HEK293 (cell line): ENCODE results near the gene ILF3.

Experiments
- CTCF ChIA-PET: fragments of 350-600 bp; formaldehyde crosslinking; extraction: SDS; loops from one replicate; lab custom pipeline; 2021; ENCODE audit warnings: antibody characterized with exemption; lab: Yijun Ruan, JAX
- POLR2A ChIA-PET: fragments of 300-600 bp; formaldehyde crosslinking; extraction: SDS; loops from one replicate; lab custom pipeline; 2020; ENCODE audit warnings: antibody characterized with exemption, inconsistent platforms; lab: Yijun Ruan, JAX
- H3K27ac ChIP-seq: fragments of 200-500 bp; sonication (Bioruptor generic); 2 replicates; pipeline ENCODE4 v1.5.1; 2014; ENCODE audit warnings: low read depth, low read length, control low read depth, inconsistent platforms; ENCODE audit errors: extremely low read depth
- H3K36me3 ChIP-seq, 2 experiments: fragments of 200-500 bp in 1 of 2; sonication (Bioruptor generic) in 1 of 2; 1 replicate in 1 of 2; 2 replicates in 1 of 2; pipeline ENCODE4 v1.5.1; 2014 to 2017; ENCODE audit warnings: inconsistent platforms in 2 of 2, low read length in 2 of 2; ENCODE audit not compliant: control insufficient read depth in 2 of 2, insufficient read depth in 1 of 2
- H3K4me1 ChIP-seq: fragments of 200-500 bp; sonication (Bioruptor generic); 2 replicates; pipeline ENCODE4 v1.5.1; 2014; ENCODE audit warnings: mild to moderate bottlenecking, low read length, inconsistent platforms; ENCODE audit not compliant: control insufficient read depth, insufficient read depth
- H3K4me3 ChIP-seq: 2 replicates; pipeline ENCODE4 v1.5.1; 2011; ENCODE audit warnings: low read depth, mild to moderate bottlenecking, control low read depth, low read length, moderate library complexity
- H3K9me3 ChIP-seq: fragments of 200-500 bp; sonication (Bioruptor generic); 2 replicates; pipeline ENCODE4 v1.5.1; 2014; ENCODE audit warnings: low read depth, low read length, inconsistent platforms; ENCODE audit not compliant: control insufficient read depth, insufficient read depth
- ATF2 ChIP-seq: fragments of 450-650 bp; formaldehyde crosslinking; IDR thresholded peaks from 2 replicates; pipeline ENCODE4 v1.5.1; 2016; ENCODE audit warnings: missing biosample characterization, missing genetic modification characterization, low read depth
- INSM2 ChIP-seq: fragments of 450-650 bp; formaldehyde crosslinking; IDR thresholded peaks from 2 replicates; pipeline ENCODE4 v1.5.1; 2016; ENCODE audit warnings: missing biosample characterization, missing genetic modification characterization
- PRDM10 ChIP-seq: fragments of 450-650 bp; formaldehyde crosslinking; IDR thresholded peaks from 2 replicates; pipeline ENCODE4 v1.5.1; 2016; ENCODE audit warnings: missing biosample characterization, missing genetic modification characterization
- RBAK ChIP-seq: fragments of 450-650 bp; formaldehyde crosslinking; IDR thresholded peaks from 2 replicates; pipeline ENCODE4 v1.5.1; 2016; ENCODE audit warnings: missing biosample characterization, missing genetic modification characterization
- SALL2 ChIP-seq: fragments of 450-650 bp; formaldehyde crosslinking; IDR thresholded peaks from 2 replicates; pipeline ENCODE4 v1.5.0; 2017; ENCODE audit warnings: missing biosample characterization, mild to moderate bottlenecking, missing genetic modification characterization, borderline replicate concordance
- ZBTB20 ChIP-seq: fragments of 450-650 bp; formaldehyde crosslinking; IDR thresholded peaks from 2 replicates; pipeline ENCODE4 v1.5.1; 2016; ENCODE audit warnings: missing biosample characterization, missing genetic modification characterization
- ZBTB48 ChIP-seq: fragments of 450-650 bp; formaldehyde crosslinking; IDR thresholded peaks from 2 replicates; pipeline ENCODE4 v1.5.1; 2016; ENCODE audit warnings: missing biosample characterization, missing genetic modification characterization
- ZNF133 ChIP-seq: fragments of 450-650 bp; formaldehyde crosslinking; IDR thresholded peaks from 2 replicates; pipeline ENCODE4 v1.5.1; 2016; ENCODE audit warnings: missing biosample characterization, missing genetic modification characterization
- ZNF2 ChIP-seq: fragments of 450-650 bp; formaldehyde crosslinking; IDR thresholded peaks from 2 replicates; pipeline ENCODE4 v1.5.1; 2016; ENCODE audit warnings: missing biosample characterization, missing genetic modification characterization
- ZNF248 ChIP-seq: fragments of 450-650 bp; formaldehyde crosslinking; IDR thresholded peaks from 2 replicates; pipeline ENCODE4 v1.5.1; 2017; ENCODE audit warnings: missing biosample characterization, missing genetic modification characterization
- ZNF394 ChIP-seq: fragments of 450-650 bp; formaldehyde crosslinking; IDR thresholded peaks from 2 replicates; pipeline ENCODE4 v1.5.1; 2016; ENCODE audit warnings: missing biosample characterization, missing genetic modification characterization, mild to moderate bottlenecking, moderate library complexity, borderline replicate concordance
- ZNF513 ChIP-seq: fragments of 450-650 bp; IDR thresholded peaks from 2 replicates; pipeline ENCODE4 v1.5.1; 2018; ENCODE audit warnings: missing biosample characterization, missing genetic modification characterization
- ZNF558 ChIP-seq: fragments of 450-650 bp; formaldehyde crosslinking; IDR thresholded peaks from 2 replicates; pipeline ENCODE4 v1.5.1; 2016; ENCODE audit warnings: missing biosample characterization, missing genetic modification characterization
- ZNF610 ChIP-seq: fragments of 450-650 bp; formaldehyde crosslinking; IDR thresholded peaks from 2 replicates; pipeline ENCODE4 v1.5.1; 2016; ENCODE audit warnings: missing biosample characterization, missing genetic modification characterization, borderline replicate concordance
- ZNF626 ChIP-seq: fragments of 450-650 bp; sonication (Bioruptor Pico); formaldehyde crosslinking; IDR thresholded peaks from 2 replicates; pipeline ENCODE4 v1.5.1; 2018; ENCODE audit warnings: missing biosample characterization, missing genetic modification characterization, inconsistent platforms
- ZNF785 ChIP-seq: fragments of 450-650 bp; formaldehyde crosslinking; IDR thresholded peaks from 2 replicates; pipeline ENCODE4 v1.5.1; 2016; ENCODE audit warnings: missing biosample characterization, missing genetic modification characterization
- ZSCAN16 ChIP-seq: fragments of 450-650 bp; formaldehyde crosslinking; IDR thresholded peaks from 2 replicates; pipeline ENCODE4 v1.5.1; 2016; ENCODE audit warnings: missing biosample characterization, missing genetic modification characterization

Gene ILF3

GRCh38 chr19:10713317-10713716, 59.2 kb downstream of the ILF3 start (continued):
- no peak for TF ChIP-seq PRDM10
- no peak for TF ChIP-seq ZNF785 (tag by site-specific recombination)
- TF ChIP-seq ZNF394, result no peak

GRCh38 chr19:10717054-10717355, 62.9 kb downstream of the ILF3 start:
- Histone ChIP-seq H3K27ac (no peak overlapping the region), H3K4me3 (no peak overlapping the region)

More at GRCh38 chr19:10717054-10717355, 62.9 kb downstream of the ILF3 start:
- Histone ChIP-seq H3K9me3 (no peaks in the 10 kb centered on the region), H3K4me1 (no peaks in the 10 kb centered on the region), H3K36me3 (peaks cover 0 to 36% of the 10 kb centered on the region in 2 experiments; a peak in 1 of 3 replicates)
- ChIA-PET CTCF (interaction anchor here (0.6 to 3.8 kb wide), 27 partner anchors 9 to 796 kb away, joined by 3 to 47 read pairs (median 5); partner anchors contain the start of gene QTRT1), POLR2A (interaction anchor here (0.6 to 3.6 kb wide), 10 partner anchors 15 to 299 kb away, joined by 3 to 39 read pairs (median 4); partner anchors contain the start of genes QTRT1 and TMED1)
- no peak for TF ChIP-seq ZSCAN16 (tag by site-specific recombination)
- TF ChIP-seq ZNF133, result no peak
- TF ChIP-seq ZNF2, result peak; percentile 72; the same call in 1 of the 2 replicates
- 0 out of 2 replicates have a peak, but pooled peaks have one; percentile 30 for TF ChIP-seq ZNF248 (tag by site-specific recombination)
- no peak for TF ChIP-seq ZNF558 (tag by site-specific recombination)
- TF ChIP-seq ZNF626, result no peak
- TF ChIP-seq INSM2, result peak; percentile 22; the same call in 1 of the 2 replicates
- no peak for TF ChIP-seq ZNF610
- TF ChIP-seq ZBTB48, result peak; percentile 65; the same call in 1 of the 2 replicates
- no peak for TF ChIP-seq SALL2 (tag by site-specific recombination)
- TF ChIP-seq ZBTB20, result peak; percentile 54; the same call in 1 of the 2 replicates
- no peak for TF ChIP-seq RBAK (tag by site-specific recombination)
- no peak for TF ChIP-seq ATF2 (tag by site-specific recombination)
- no peak for TF ChIP-seq ZNF513 (tag by site-specific recombination)
